ENCODE data around the gene SOCS4. TPM values are rescaled to one million over a fixed set of nuclear protein-coding genes. Genes with fewer than 3 reads are reported as not detected.
"Not testable (repeated sequence)": the region's sequence is repeated elsewhere in the genome, so short reads cannot be mapped to it uniquely, and the experiment has no call there.

The SOCS4 gene
- total and polyA plus RNA-seq, 2 donors: 9.7 to 12.9 TPM

GRCh38 chr14:55071870-55072640 lies 45.0 kb downstream of the SOCS4 start:
- DNase-seq (ENCODE audit: low read depth in 6 of 9, low spot score in 9 of 9): no peak
- Histone ChIP-seq H3K27me3 (ENCODE audit: control insufficient read depth in 2 of 2, insufficient read depth in 1 of 2, low read length in 1 of 2) (no peaks in the 10 kb centered on the region), H3K4me3 (ENCODE audit: low read length in 2 of 2) (no peak overlapping the region), H3K27ac (ENCODE audit: low read depth in 1 of 2, low read length in 1 of 2) (peak overlapping the region; percentile 25 to 38), H3K4me1 (ENCODE audit: control insufficient read depth in 2 of 2, insufficient read depth in 2 of 2, low read length in 2 of 2) (peaks cover 0 to 2% of the 10 kb centered on the region in 2 donors), H3K36me3 (ENCODE audit: control insufficient read depth in 2 of 2, insufficient read depth in 2 of 2, low read length in 1 of 2) (peaks cover 0 to 9% of the 10 kb centered on the region in 2 donors), H3K9me3 (ENCODE audit: control insufficient read depth in 2 of 2, insufficient read depth in 1 of 2, low read length in 1 of 2) (no peaks in the 10 kb centered on the region)
- WGBS: 20% methylated on average over 10 of the region's 10 CpGs

GRCh38 chr14:55073856-55074255 lies 46.8 kb downstream of the SOCS4 start:
- Histone ChIP-seq H3K4me1 (ENCODE audit: control insufficient read depth in 2 of 2, insufficient read depth in 2 of 2, low read length in 2 of 2) (peaks cover 0 to 2% of the 10 kb centered on the region in 2 donors), H3K36me3 (ENCODE audit: control insufficient read depth in 2 of 2, insufficient read depth in 2 of 2, low read length in 1 of 2) (peaks cover 0 to 3% of the 10 kb centered on the region in 2 donors), H3K4me3 (ENCODE audit: low read length in 2 of 2) (no peak overlapping the region), H3K27ac (ENCODE audit: low read depth in 1 of 2, low read length in 1 of 2) (no peak overlapping the region), H3K9me3 (ENCODE audit: control insufficient read depth in 2 of 2, insufficient read depth in 1 of 2, low read length in 1 of 2) (no peaks in the 10 kb centered on the region), H3K27me3 (ENCODE audit: control insufficient read depth in 2 of 2, insufficient read depth in 1 of 2, low read length in 1 of 2) (no peaks in the 10 kb centered on the region)
- 93% methylated on average over 2 of the region's 2 CpGs for WGBS
- no peak for DNase-seq (ENCODE audit: low read depth in 6 of 9, low spot score in 9 of 9)

- H3K36me3 ChIP-seq (ENCODE audit: control insufficient read depth in 2 of 2, insufficient read depth in 2 of 2, low read length in 1 of 2): no peaks in the 10 kb centered on the region
- no peak for DNase-seq (ENCODE audit: low read depth in 6 of 9, low spot score in 9 of 9)
- peaks cover 0 to 2% of the 10 kb centered on the region in 2 donors for H3K4me1 ChIP-seq (ENCODE audit: control insufficient read depth in 2 of 2, insufficient read depth in 2 of 2, low read length in 2 of 2)
- no peak overlapping the region for H3K4me3 ChIP-seq (ENCODE audit: low read length in 2 of 2)
- no peaks in the 10 kb centered on the region for H3K27me3 ChIP-seq (ENCODE audit: control insufficient read depth in 2 of 2, insufficient read depth in 1 of 2, low read length in 1 of 2)
- H3K9me3 ChIP-seq (ENCODE audit: control insufficient read depth in 2 of 2, insufficient read depth in 1 of 2, low read length in 1 of 2): no peaks in the 10 kb centered on the region
- 25% methylated on average over 5 of the region's 5 CpGs for WGBS
- H3K27ac ChIP-seq (ENCODE audit: low read depth in 1 of 2, low read length in 1 of 2): peak overlapping the region; percentile 11 to 15
Measured at GRCh38 chr14:55074662-55075061, 47.6 kb downstream of the SOCS4 start.

GRCh38 chr14:55075628-55076175 lies 48.7 kb downstream of the SOCS4 start:
- no peaks in the 10 kb centered on the region for H3K36me3 ChIP-seq (ENCODE audit: control insufficient read depth in 2 of 2, insufficient read depth in 2 of 2, low read length in 1 of 2)
- no peak for DNase-seq (ENCODE audit: low read depth in 6 of 9, low spot score in 9 of 9)
- H3K9me3 ChIP-seq (ENCODE audit: control insufficient read depth in 2 of 2, insufficient read depth in 1 of 2, low read length in 1 of 2): no peaks in the 10 kb centered on the region
- peaks cover 0 to 2% of the 10 kb centered on the region in 2 donors for H3K4me1 ChIP-seq (ENCODE audit: control insufficient read depth in 2 of 2, insufficient read depth in 2 of 2, low read length in 2 of 2)
- H3K27me3 ChIP-seq (ENCODE audit: control insufficient read depth in 2 of 2, insufficient read depth in 1 of 2, low read length in 1 of 2): no peaks in the 10 kb centered on the region
- 94% methylated on average over 3 of the region's 3 CpGs for WGBS
- no peak overlapping the region for H3K4me3 ChIP-seq (ENCODE audit: low read length in 2 of 2)
- H3K27ac ChIP-seq (ENCODE audit: low read depth in 1 of 2, low read length in 1 of 2): no peak overlapping the region

- no peaks in the 10 kb centered on the region for H3K4me1 ChIP-seq (ENCODE audit: control insufficient read depth in 2 of 2, insufficient read depth in 2 of 2, low read length in 2 of 2)
- H3K27me3 ChIP-seq (ENCODE audit: control insufficient read depth in 2 of 2, insufficient read depth in 1 of 2, low read length in 1 of 2): no peaks in the 10 kb centered on the region
- no peaks in the 10 kb centered on the region for H3K36me3 ChIP-seq (ENCODE audit: control insufficient read depth in 2 of 2, insufficient read depth in 2 of 2, low read length in 1 of 2)
- H3K4me3 ChIP-seq (ENCODE audit: low read length in 2 of 2): no peak overlapping the region
- WGBS: 95% methylated on average over 17 of the region's 17 CpGs
- no peaks in the 10 kb centered on the region for H3K9me3 ChIP-seq (ENCODE audit: control insufficient read depth in 2 of 2, insufficient read depth in 1 of 2, low read length in 1 of 2)
- no peak overlapping the region for H3K27ac ChIP-seq (ENCODE audit: low read depth in 1 of 2, low read length in 1 of 2)
- DNase-seq (ENCODE audit: low read depth in 6 of 9, low spot score in 9 of 9): no peak
Measured at GRCh38 chr14:55077170-55078151, 50.4 kb downstream of the SOCS4 start.

GRCh38 chr14:55079961-55080360 lies 52.9 kb downstream of the SOCS4 start:
- not testable (repeated sequence) for DNase-seq (ENCODE audit: low read depth in 6 of 9, low spot score in 9 of 9); H3K36me3 ChIP-seq (ENCODE audit: control insufficient read depth in 2 of 2, insufficient read depth in 2 of 2, low read length in 1 of 2); H3K4me1 ChIP-seq (ENCODE audit: control insufficient read depth in 2 of 2, insufficient read depth in 2 of 2, low read length in 2 of 2); H3K4me3 ChIP-seq (ENCODE audit: low read length in 2 of 2); H3K27me3 ChIP-seq (ENCODE audit: control insufficient read depth in 2 of 2, insufficient read depth in 1 of 2, low read length in 1 of 2); H3K27ac ChIP-seq (ENCODE audit: low read depth in 1 of 2, low read length in 1 of 2); H3K9me3 ChIP-seq (ENCODE audit: control insufficient read depth in 2 of 2, insufficient read depth in 1 of 2, low read length in 1 of 2)
- 96% methylated on average over 6 of the region's 6 CpGs for WGBS

- Histone ChIP-seq H3K36me3 (ENCODE audit: control insufficient read depth in 2 of 2, insufficient read depth in 2 of 2, low read length in 1 of 2) (no peaks in the 10 kb centered on the region), H3K4me1 (ENCODE audit: control insufficient read depth in 2 of 2, insufficient read depth in 2 of 2, low read length in 2 of 2) (no peaks in the 10 kb centered on the region), H3K27ac (ENCODE audit: low read depth in 1 of 2, low read length in 1 of 2) (no peak overlapping the region), H3K4me3 (ENCODE audit: low read length in 2 of 2) (no peak overlapping the region), H3K27me3 (ENCODE audit: control insufficient read depth in 2 of 2, insufficient read depth in 1 of 2, low read length in 1 of 2) (no peaks in the 10 kb centered on the region), H3K9me3 (ENCODE audit: control insufficient read depth in 2 of 2, insufficient read depth in 1 of 2, low read length in 1 of 2) (no peaks in the 10 kb centered on the region)
- DNase-seq (ENCODE audit: low read depth in 6 of 9, low spot score in 9 of 9): no peak
Measured at GRCh38 chr14:55084401-55085059, 57.5 kb downstream of the SOCS4 start.

- Histone ChIP-seq H3K4me1 (ENCODE audit: control insufficient read depth in 2 of 2, insufficient read depth in 2 of 2, low read length in 2 of 2) (no peaks in the 10 kb centered on the region), H3K36me3 (ENCODE audit: control insufficient read depth in 2 of 2, insufficient read depth in 2 of 2, low read length in 1 of 2) (no peaks in the 10 kb centered on the region), H3K9me3 (ENCODE audit: control insufficient read depth in 2 of 2, insufficient read depth in 1 of 2, low read length in 1 of 2) (no peaks in the 10 kb centered on the region), H3K27me3 (ENCODE audit: control insufficient read depth in 2 of 2, insufficient read depth in 1 of 2, low read length in 1 of 2) (no peaks in the 10 kb centered on the region), H3K4me3 (ENCODE audit: low read length in 2 of 2) (no peak overlapping the region), H3K27ac (ENCODE audit: low read depth in 1 of 2, low read length in 1 of 2) (no peak overlapping the region)
- WGBS: 97% methylated on average over 4 of the region's 4 CpGs
- no peak for DNase-seq (ENCODE audit: low read depth in 6 of 9, low spot score in 9 of 9)
Measured at GRCh38 chr14:55085060-55085660, 58.1 kb downstream of the SOCS4 start.
